ENCODE data around the gene KRTAP4-12.
A peak's percentile ranks its signal among the peaks of the same experiment; 100 is the strongest.
"Not testable (repeated sequence)": the region's sequence is repeated elsewhere in the genome, so short reads cannot be mapped to it uniquely, and the experiment has no call there.

The KRTAP4-12 gene

DNA sequence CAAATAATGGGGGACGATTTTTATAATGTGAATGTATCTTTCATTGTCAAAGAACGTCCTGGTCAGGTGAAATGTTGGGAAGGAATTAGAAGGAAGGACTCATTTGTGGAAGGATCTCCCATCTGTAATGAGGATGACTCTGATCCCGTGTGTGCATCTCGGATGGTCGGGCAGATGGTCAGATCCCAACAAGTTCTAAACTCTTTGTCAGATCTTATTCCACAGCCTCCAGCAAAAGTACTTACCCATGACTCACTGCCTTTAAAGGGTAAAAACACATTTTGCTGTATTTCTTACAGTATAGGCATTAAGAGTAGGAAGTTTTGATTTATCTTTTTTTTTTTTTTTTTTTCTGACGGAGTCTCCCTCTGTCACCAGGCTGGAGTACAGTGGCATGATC is 25.5 kb downstream of the KRTAP4-12 start:
- DNase-seq (ENCODE audit: insufficient read length, low spot score) (no peak), FAIRE-seq (peak; percentile 81)

- DNase-seq (ENCODE audit: insufficient read length, low spot score) (no peak), FAIRE-seq (no peak)
Measured at GRCh38 chr17:41098042-41098441, 25.9 kb downstream of the KRTAP4-12 start, which contains the start of gene KRTAP4-8. TSS of gene KRTAP4-8 (minus strand) at chr17:41098142. CDS start at chr17:41098084, 58 bp downstream.

DNA sequence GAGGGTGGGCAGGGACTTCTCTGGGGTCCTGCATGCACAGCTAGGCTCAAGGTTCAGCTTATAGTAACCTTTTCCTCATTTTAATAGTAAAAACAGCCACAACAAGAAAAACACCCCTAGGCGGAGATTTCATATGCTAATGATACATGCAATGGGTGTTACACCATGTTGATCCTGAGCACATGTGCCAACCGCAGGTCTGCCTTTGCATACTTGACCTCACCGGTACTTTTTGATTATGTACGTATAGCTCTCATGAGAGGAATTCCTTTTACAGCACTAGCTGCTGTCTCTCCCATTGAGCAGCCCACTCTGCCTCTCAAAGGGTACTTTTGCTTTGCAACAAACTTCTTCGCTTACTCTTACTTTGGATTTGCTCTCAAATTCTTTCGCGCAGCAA is 27.9 kb downstream of the KRTAP4-12 start:
- FAIRE-seq (no peak), DNase-seq (ENCODE audit: insufficient read length, low spot score) (no peak)

- not testable (repeated sequence) for DNase-seq (ENCODE audit: insufficient read length, low spot score)
- peak; percentile 40 for FAIRE-seq
Measured at GRCh38 chr17:41088760-41089352, 35.1 kb downstream of the KRTAP4-12 start.

DNA sequence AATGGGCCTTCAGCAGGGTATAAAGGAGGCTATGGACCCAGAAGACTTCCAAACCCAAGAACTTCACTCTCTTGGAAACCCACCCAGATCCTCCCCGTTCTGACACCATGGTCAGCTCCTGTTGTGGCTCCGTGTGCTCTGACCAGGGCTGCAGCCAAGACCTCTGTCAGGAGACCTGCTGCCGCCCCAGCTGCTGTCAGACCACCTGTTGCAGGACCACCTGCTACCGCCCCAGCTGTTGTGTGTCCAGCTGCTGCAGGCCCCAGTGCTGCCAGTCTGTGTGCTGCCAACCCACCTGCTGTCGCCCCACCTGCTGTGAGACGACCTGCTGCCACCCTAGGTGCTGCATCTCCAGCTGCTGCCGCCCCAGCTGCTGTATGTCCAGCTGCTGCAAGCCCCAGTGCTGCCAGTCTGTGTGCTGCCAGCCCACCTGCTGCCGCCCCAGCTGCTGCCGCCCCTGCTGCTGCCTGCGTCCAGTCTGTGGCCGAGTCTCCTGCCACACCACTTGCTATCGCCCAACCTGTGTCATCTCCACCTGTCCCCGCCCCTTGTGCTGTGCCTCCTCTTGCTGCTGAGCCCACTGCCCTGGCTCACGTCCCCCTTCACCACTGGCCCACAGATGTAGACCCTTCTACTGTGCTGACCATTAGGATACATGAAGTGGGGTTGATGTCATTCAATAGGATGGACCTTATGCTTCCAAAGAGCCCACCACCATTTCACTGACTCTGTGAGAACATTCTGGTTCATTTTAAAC is 39.7 kb downstream of the KRTAP4-12 start, which contains the start of gene KRTAP4-7:
Gene KRTAP4-7 (plus strand): TSS at position 51 of the 757 bp plus-strand sequence. CDS start 57 bp downstream, at position 108.
- FAIRE-seq, result peak; percentile 20
- not testable (repeated sequence) for DNase-seq (ENCODE audit: insufficient read length, low spot score)

GRCh38 chr17:41083427-41083826 is 40.6 kb downstream of the KRTAP4-12 start:
- peak; percentile 95 for FAIRE-seq

DNA sequence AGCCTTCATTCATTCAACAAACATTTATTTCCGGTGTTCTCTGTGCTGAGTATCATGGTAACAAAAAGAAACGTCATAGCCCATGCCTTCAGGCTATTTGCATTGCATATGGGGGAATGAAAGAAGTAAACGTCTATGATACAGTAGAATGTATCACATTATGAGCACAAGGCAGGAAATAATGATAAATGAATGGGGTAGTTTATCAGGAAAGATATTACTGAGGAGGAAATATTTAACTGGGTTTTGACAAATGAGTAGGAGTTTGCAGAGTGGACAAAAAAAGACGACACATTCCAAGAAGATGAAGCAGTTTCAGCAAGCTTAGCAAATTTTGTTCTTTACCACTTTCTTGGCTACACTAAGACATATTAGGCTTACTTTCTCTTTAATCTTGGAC is 41.4 kb downstream of the KRTAP4-12 start:
- peak; percentile 40 for DNase-seq (ENCODE audit: insufficient read length, low spot score)
- peak; percentile 9 for FAIRE-seq

More at GRCh38 chr17:41083427-41083826, 40.6 kb downstream of the KRTAP4-12 start:
- not testable (repeated sequence) for DNase-seq (ENCODE audit: insufficient read length, low spot score)

- DNase-seq (ENCODE audit: insufficient read length, low spot score) (no peak), FAIRE-seq (no peak)
Measured at GRCh38 chr17:41076788-41077187, 47.2 kb downstream of the KRTAP4-12 start.

DNA sequence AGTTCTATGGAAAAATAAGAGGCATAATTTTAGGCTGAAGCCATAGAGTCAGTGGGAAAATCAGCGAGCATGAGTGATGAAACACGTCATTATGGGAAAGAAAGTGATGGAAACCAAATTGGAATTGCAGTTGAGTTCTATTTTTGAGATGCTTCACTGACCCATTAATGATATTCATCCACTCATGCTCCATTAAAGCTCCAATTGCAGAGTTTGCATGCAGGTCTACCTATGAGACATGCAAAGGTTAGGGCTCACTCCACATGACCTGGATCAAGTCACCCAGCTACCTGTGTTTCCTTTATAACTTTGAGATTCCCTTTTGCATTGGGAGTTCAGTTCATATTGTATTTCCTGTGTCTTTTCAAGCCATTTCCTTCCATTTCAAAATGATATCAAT is 50.3 kb downstream of the KRTAP4-12 start:
- FAIRE-seq (no peak), DNase-seq (ENCODE audit: insufficient read length, low spot score) (no peak)

Data from HTR-8/SVneo (cell line).